ENCODE data around the gene PRKACA.
"Not testable (repeated sequence)": the region's sequence is repeated elsewhere in the genome, so short reads cannot be mapped to it uniquely, and the experiment has no call there.

The PRKACA gene

DNA sequence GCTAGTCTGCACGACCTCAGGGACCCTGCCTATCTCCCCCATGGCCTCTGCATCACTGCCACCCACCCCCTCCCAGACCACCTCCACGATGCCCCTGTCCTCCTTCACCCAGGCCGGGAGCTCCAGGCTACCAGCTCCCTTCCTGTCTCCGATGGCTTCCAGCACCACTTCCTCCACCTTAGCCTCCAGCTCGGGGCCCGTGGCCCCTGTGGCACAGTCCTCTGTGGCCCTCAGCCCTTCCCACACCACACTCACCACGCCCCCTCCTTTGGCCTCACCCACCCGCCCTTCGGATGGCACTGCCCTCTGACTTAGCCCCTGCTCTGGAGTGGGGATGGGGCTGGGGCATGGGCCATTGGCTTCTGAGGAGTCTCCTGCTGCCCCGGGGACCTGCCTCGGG, 62.8 kb downstream of the PRKACA start:
- TF ChIP-seq, protein P1, sequence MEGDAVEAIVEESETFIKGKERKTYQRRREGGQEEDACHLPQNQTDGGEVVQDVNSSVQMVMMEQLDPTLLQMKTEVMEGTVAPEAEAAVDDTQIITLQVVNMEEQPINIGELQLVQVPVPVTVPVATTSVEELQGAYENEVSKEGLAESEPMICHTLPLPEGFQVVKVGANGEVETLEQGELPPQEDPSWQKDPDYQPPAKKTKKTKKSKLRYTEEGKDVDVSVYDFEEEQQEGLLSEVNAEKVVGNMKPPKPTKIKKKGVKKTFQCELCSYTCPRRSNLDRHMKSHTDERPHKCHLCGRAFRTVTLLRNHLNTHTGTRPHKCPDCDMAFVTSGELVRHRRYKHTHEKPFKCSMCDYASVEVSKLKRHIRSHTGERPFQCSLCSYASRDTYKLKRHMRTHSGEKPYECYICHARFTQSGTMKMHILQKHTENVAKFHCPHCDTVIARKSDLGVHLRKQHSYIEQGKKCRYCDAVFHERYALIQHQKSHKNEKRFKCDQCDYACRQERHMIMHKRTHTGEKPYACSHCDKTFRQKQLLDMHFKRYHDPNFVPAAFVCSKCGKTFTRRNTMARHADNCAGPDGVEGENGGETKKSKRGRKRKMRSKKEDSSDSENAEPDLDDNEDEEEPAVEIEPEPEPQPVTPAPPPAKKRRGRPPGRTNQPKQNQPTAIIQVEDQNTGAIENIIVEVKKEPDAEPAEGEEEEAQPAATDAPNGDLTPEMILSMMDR (IDR thresholded peaks at IDR 0.05; ENCODE audit: control insufficient read depth, extremely low read depth, insufficient read depth): no peak
- no peak overlapping the region for H3K4me3 ChIP-seq (ENCODE audit: low read depth, low read length)
- DNase-seq (ENCODE audit: low read depth): no peak

DNA sequence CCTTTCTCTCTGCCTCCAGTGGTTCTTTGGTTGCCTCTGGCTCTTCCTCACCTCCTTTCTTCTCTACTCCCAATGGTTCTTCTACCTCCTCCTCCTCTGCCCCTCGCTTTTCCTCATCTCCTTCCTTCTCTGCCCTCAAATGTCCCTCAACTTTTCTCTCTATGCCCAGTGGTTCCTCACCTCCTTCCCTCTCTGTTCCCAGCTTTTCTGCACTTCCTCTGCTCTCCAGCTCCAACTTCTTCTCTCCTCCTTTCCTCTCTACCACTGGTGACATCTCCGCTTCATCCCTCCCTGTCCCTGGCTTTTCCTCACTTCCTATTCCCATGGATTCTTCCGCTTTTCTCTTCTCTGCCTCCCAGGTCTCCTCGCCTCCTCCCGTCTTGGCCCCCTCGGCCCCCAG, 63.5 kb downstream of the PRKACA start:
- no peak overlapping the region for H3K4me3 ChIP-seq (ENCODE audit: low read depth, low read length)
- DNase-seq (ENCODE audit: low read depth): no peak
- TF ChIP-seq, protein P1 (IDR thresholded peaks at IDR 0.05; ENCODE audit: control insufficient read depth, extremely low read depth, insufficient read depth): no peak

DNA sequence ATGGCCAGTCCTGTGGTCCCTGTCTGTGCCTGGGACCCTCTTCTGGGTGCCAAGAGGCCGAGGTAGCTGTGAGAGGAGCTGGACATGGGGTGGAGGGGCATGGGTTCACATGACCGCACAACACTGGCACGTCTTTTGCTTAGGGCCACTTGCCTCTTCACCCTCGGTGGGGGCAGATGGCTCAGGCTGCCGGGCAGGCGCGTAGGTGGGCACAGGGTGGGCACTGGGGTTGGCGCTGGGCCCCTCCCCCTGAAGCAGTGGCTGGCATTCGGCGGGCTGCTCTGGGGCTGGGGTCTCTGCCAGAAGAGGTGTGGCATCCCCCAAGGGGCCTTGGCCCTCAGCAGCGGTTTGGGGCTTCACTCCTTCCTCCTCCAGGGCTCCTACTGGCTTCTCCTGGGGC, 64.1 kb downstream of the PRKACA start:
- no peak overlapping the region for H3K4me3 ChIP-seq (ENCODE audit: low read depth, low read length)
- TF ChIP-seq, protein P1 (IDR thresholded peaks at IDR 0.05; ENCODE audit: control insufficient read depth, extremely low read depth, insufficient read depth): no peak
- no peak for DNase-seq (ENCODE audit: low read depth)

GRCh38 chr19:14053032-14053431, 64.5 kb downstream of the PRKACA start:
- TF ChIP-seq, protein P1 (IDR thresholded peaks at IDR 0.05; ENCODE audit: control insufficient read depth, extremely low read depth, insufficient read depth): no peak
- no peak overlapping the region for H3K4me3 ChIP-seq (ENCODE audit: low read depth, low read length)
- DNase-seq (ENCODE audit: low read depth): no peak

DNA sequence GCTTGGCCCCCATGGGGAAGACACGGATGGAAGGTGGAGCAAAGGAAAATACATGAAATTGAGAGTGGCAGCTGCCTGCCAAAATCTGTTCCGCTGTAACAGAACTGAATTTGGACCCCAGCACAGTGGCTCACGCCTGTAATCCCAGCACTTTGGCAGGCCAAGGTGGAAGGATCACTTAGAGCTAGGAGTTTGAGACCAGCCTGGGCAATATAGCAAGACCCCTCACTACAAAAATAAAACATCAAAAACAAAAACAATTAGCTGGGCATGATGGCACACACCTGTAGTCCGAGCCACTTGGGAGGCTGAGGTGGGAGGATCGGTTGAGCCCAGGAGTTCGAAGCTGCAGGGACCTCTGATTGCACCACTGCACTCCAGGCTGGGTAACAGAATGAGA, 65.1 kb downstream of the PRKACA start:
- no peak overlapping the region for H3K4me3 ChIP-seq (ENCODE audit: low read depth, low read length)
- TF ChIP-seq, protein P1 (IDR thresholded peaks at IDR 0.05; ENCODE audit: control insufficient read depth, extremely low read depth, insufficient read depth): no peak
- DNase-seq (ENCODE audit: low read depth): no peak

DNA sequence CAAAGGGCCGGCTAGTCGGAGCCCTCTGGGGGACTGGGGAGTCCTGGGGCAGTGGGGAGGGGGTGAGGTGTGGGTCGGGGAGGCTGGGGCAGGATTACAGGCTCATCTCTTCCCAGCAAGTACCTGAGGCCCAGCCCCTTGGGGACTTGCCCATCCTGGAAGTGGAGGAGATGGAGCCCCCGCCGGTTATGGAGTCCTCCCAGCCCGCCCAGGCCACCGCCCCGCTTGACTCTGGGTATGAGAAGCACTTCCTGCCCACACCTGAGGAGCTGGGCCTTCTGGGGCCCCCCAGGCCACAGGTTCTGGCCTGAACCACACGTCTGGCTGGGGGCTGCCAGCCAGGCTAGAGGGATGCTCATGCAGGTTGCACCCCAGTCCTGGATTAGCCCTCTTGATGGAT, 65.6 kb downstream of the PRKACA start:
- TF ChIP-seq, protein P1 (IDR thresholded peaks at IDR 0.05; ENCODE audit: control insufficient read depth, extremely low read depth, insufficient read depth): no peak
- no peak overlapping the region for H3K4me3 ChIP-seq (ENCODE audit: low read depth, low read length)
- no peak for DNase-seq (ENCODE audit: low read depth)

DNA sequence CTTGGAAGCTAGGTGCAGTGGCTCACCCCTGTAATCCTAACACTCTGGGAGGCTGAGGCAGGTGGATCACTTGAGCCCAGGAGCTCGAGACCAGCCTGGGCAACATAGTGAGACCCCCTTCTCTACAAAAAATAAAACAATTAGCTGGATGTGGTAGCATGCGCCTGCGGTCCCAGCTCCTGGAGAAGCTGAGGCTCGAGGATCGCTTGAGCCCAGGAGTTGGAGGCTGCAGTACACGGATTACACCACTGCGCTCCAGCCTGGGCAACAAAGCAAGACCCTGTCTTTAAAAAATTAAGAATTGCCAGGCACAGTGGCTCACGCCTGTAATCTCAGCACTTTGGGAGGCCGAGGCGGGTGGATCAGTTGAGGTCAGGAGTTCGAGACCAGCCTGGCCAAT, 66.6 kb downstream of the PRKACA start:
- DNase-seq (ENCODE audit: low read depth); H3K4me3 ChIP-seq (ENCODE audit: low read depth, low read length): not testable (repeated sequence)

DNA sequence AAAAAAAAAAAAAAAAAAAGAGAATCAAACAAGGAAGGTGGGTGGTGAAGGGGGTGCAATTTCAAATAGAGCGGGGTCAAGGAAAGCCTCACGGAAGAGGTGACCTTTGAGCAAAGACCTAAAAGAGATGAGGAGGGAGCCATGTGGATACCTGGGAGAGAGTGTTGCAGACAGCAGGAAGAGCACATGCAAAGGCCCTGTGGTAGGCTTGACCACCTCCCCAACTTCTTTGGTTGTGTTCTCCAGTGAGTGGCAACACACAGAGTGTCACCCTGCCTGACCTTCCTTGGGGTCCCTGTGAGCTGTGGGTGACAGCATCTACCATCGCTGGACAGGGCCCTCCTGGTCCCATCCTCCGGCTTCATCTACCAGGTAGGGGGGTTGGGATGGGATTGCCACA, 67.0 kb downstream of the PRKACA start:
- no peak overlapping the region for H3K4me3 ChIP-seq (ENCODE audit: low read depth, low read length)
- TF ChIP-seq, protein P1 (IDR thresholded peaks at IDR 0.05; ENCODE audit: control insufficient read depth, extremely low read depth, insufficient read depth): no peak

More for the DNA sequence above, 67.0 kb downstream of the PRKACA start:
- no peak for DNase-seq (ENCODE audit: low read depth)

Measured in LNCaP clone FGC (cell line).